GM12874 (cell line): ENCODE measurements around the gene LCORL.

ENCODE experiments used
- CTCF ChIP-seq: IDR thresholded peaks from 2 replicates; pipeline ENCODE4 v1.5.1; 2011; ENCODE audit warnings: low read depth, mild to moderate bottlenecking, control low read depth, low read length, moderate library complexity; ENCODE audit not compliant: insufficient read depth

LCORL gene

GRCh38 chr4:18033111-18034085, 11.8 kb upstream of the LCORL start:
- TF ChIP-seq CTCF, result no peak

GRCh38 chr4:18025288-18025687, 3.7 kb upstream of the LCORL start:
- no peak for TF ChIP-seq CTCF

GRCh38 chr4:18022572-18023050, 1.1 kb upstream of the LCORL start:
- no peak for TF ChIP-seq CTCF

GRCh38 chr4:18021470-18021719, 160 bp downstream of the LCORL start:
- no peak for TF ChIP-seq CTCF

GRCh38 chr4:18020671-18021469, 685 bp downstream of the LCORL start:
- TF ChIP-seq CTCF, result no peak

GRCh38 chr4:18020145-18020670, 1.3 kb downstream of the LCORL start:
- TF ChIP-seq CTCF, result no peak

GRCh38 chr4:18014269-18014668, 7.3 kb downstream of the LCORL start:
- TF ChIP-seq CTCF, result no peak
